Measurements from ENCODE around the gene VAMP5. TPM values are rescaled to one million over a fixed set of nuclear protein-coding genes. Genes with fewer than 3 reads are reported as not detected.
"Not testable (repeated sequence)": the region's sequence is repeated elsewhere in the genome, so short reads cannot be mapped to it uniquely, and the experiment has no call there.

VAMP5 gene
- total RNA-seq, 1 donor from 2014 or later, result 41.0 TPM

DNA sequence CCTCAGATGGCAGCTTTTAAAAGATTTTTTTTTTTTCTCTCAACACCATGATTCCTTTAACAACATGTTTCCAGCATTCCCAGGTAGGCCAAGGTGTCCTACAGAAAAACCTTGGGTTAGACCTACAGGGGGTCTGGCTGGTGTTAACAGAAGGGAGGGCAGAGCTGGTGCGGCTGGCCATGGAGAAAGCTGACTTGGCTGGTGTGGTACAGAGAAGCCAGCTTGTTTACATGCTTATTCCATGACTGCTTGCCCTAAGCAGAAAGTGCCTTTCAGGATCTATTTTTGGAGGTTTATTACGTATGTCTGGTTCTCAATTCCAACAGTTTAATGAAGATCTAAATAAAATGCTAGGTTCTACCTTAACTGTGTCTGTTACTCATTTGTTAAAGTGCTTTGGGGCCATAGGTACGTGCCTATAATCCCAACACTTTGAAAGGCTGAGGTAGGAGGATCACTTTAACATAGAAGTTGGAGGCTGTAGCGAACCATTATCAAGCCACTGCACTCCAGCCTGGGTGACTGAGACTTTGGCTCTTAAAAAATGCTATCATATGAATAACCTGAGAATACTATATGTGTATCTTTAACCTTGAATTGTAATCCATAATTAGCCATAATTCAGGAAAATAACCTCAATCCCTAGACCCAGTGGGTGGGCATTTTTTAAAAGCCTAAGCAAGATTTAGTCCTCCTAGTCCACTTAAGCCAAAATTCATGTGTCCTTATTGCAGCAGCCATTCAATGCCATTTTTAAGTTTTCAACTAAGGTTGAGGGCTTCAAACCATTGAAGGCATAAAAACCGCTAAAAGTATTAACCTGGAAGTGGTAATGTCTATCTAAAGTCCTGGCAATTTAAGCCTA lies 39.1 kb upstream of the VAMP5 start:
- H3K4me3 Mint-ChIP-seq (ENCODE audit: low read depth); intact Hi-C loops (cut with micrococcal nuclease); DNase-seq (ENCODE audit: low spot score); H3K27me3 Mint-ChIP-seq (ENCODE audit: low read depth); H3K27ac Mint-ChIP-seq; H3K9me3 Mint-ChIP-seq: not testable (repeated sequence)
- Mint-ChIP-seq H3K4me1 (ENCODE audit: low read depth) (peaks cover 32% of the 10 kb centered on the region), H3K36me3 (ENCODE audit: low read depth) (peaks cover 82% of the 10 kb centered on the region)

DNA sequence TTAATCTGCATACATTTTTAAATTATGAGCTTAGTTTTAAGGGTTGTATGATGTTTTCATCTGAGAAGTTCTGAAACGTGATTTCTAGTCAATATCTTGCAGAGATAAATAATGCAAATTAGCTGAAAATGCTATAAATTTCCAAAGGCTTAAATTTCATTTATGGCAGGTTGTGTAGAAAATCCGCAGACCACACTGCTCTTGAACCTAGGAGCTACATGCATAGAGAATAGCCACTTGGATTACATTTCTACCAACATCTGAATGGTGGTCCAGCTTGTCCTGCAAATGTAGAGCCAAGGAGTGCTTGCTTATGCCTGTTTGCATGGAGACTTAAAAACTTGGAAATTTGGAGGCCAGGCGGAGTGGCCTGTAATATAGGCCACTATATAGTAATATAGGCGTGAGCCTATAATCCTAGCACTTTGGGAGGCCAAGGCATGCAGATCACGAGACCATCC lies 38.4 kb upstream of the VAMP5 start:
- intact Hi-C loops (cut with micrococcal nuclease), result no loop called here
- no peak overlapping the region for H3K4me3 Mint-ChIP-seq (ENCODE audit: low read depth)
- no peaks in the 10 kb centered on the region for H3K9me3 Mint-ChIP-seq
- peaks cover 29% of the 10 kb centered on the region for H3K4me1 Mint-ChIP-seq (ENCODE audit: low read depth)
- DNase-seq (ENCODE audit: low spot score), result no peak
- H3K36me3 Mint-ChIP-seq (ENCODE audit: low read depth), result peaks cover 81% of the 10 kb centered on the region
- no peak overlapping the region for H3K27ac Mint-ChIP-seq
- H3K27me3 Mint-ChIP-seq (ENCODE audit: low read depth), result no peaks in the 10 kb centered on the region

DNA sequence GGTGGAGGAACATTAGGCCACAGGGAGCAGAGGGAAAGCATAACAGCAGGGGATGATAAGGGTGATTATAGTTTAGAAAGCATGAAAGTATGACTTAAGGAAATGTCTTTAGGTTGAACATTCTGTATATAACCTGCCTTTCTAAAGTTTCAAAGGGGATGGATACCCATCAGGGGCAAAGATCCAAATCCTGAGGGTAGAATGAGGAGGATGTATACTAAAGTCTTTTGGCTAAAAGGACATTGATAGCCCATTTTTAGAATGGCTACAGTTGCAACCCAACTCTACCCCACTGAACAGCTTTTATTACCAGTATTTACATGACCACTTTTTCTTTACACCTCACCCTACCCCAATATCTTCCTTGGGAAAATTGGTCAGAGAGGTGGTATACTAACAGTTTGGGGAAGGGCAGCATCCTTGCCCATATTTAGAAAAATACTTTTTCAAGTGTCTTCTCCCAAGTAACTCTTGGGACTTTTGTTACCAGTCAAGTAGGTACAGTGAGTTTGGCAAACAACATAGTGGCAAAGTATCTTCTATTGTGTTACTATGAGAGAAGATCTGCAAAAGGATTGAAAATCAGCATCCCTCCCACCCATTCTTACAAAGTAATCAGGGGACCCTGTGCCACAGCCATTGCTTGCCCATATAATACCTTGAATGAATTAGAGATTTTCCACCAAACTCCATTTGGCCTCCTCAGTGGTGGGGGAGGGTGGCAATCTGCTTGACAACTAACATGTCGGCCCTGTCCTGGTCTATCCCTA lies 37.0 kb upstream of the VAMP5 start:
- Mint-ChIP-seq H3K36me3 (ENCODE audit: low read depth) (peaks cover 81% of the 10 kb centered on the region), H3K27ac (peak overlapping the region; percentile 69), H3K27me3 (ENCODE audit: low read depth) (no peaks in the 10 kb centered on the region), H3K9me3 (no peaks in the 10 kb centered on the region), H3K4me1 (ENCODE audit: low read depth) (peaks cover 17% of the 10 kb centered on the region), H3K4me3 (ENCODE audit: low read depth) (no peak overlapping the region)
- DNase-seq (ENCODE audit: low spot score), result no peak
- intact Hi-C loops (cut with micrococcal nuclease), result no loop called here

DNA sequence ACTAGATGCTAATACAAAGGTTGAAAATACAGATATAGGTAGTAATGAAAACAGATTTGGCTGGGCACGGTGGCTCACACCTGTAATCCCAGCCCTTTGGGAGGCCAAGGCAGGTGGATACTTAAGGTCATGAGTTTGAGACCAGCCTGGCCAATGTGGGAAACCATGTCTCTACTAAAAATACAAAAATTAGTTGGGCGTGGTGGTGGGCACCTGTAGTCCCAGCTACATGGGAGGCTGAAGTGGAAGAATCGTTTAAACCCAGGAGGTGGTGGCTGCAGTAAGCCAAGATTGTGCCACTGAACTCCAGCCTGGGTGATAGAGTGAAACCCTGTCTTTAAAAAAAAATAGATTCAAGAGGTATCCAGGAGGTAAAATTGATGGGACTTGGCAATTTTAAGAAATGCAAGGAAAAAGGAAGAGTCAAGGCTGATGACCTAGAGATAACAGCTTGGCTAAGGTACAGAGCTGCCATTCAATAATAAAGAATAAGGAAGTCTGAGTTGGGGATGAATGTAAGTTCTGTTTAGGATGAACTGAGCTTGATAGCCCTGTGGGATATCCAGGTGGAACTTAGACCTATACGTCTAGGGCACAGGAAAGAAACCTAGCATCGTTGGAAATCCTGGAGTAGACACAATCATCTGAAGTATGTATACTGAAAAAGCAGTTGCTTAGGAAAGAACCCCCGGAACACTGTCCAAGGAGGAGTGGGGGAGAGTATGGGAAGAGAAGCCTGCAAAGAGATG lies 36.2 kb upstream of the VAMP5 start:
- Mint-ChIP-seq H3K9me3 (no peaks in the 10 kb centered on the region), H3K36me3 (ENCODE audit: low read depth) (peaks cover 81% of the 10 kb centered on the region), H3K4me1 (ENCODE audit: low read depth) (peaks cover 9% of the 10 kb centered on the region), H3K4me3 (ENCODE audit: low read depth) (no peak overlapping the region), H3K27ac (peak overlapping the region; percentile 6), H3K27me3 (ENCODE audit: low read depth) (no peaks in the 10 kb centered on the region)
- intact Hi-C loops (cut with micrococcal nuclease), result no loop called here
- DNase-seq (ENCODE audit: low spot score), result no peak

DNA sequence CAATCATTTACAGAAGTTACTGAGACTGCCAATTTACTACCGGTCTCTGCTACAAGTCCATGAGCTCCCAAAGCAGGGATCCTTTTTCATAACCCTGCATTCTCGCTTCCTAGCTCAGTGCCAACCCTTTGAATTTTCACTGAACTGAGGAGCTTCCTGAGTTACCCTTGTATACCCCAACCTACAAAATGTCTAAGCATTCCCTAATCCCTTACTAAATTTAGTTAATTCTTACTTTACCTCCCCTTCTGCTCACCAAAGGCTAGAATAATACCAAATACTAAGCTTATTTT lies 35.7 kb upstream of the VAMP5 start:
- Mint-ChIP-seq H3K4me3 (ENCODE audit: low read depth) (no peak overlapping the region), H3K27ac (no peak overlapping the region), H3K27me3 (ENCODE audit: low read depth) (no peaks in the 10 kb centered on the region), H3K4me1 (ENCODE audit: low read depth) (peaks cover 6% of the 10 kb centered on the region), H3K36me3 (ENCODE audit: low read depth) (peaks cover 80% of the 10 kb centered on the region), H3K9me3 (no peaks in the 10 kb centered on the region)
- intact Hi-C loops (cut with micrococcal nuclease), result no loop called here
- no peak for DNase-seq (ENCODE audit: low spot score)

DNA sequence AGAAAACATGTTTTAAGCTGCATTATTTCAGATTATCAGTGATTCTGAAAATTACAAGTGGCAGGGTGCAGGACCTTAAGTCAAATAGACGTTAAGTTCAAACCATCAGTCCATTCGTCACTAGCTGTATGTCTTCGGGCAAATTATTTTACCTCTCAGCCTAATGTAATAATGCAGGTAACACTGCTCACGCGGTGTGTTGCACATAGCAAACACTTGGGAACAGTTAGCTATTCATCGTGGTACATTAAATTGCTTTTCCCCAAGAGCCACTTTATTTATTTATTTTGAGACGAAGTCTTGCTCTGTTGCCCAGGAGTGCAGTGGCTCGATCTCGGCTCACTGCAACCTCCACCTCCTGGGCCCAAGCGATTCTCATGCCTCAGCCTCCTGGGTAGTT lies 35.1 kb upstream of the VAMP5 start:
- peaks cover 3% of the 10 kb centered on the region for H3K4me1 Mint-ChIP-seq (ENCODE audit: low read depth)
- no peak overlapping the region for H3K4me3 Mint-ChIP-seq (ENCODE audit: low read depth)
- no peaks in the 10 kb centered on the region for H3K27me3 Mint-ChIP-seq (ENCODE audit: low read depth)
- H3K36me3 Mint-ChIP-seq (ENCODE audit: low read depth), result peaks cover 78% of the 10 kb centered on the region
- intact Hi-C loops (cut with micrococcal nuclease), result no loop called here
- no peak for DNase-seq (ENCODE audit: low spot score)
- no peaks in the 10 kb centered on the region for H3K9me3 Mint-ChIP-seq
- no peak overlapping the region for H3K27ac Mint-ChIP-seq

DNA sequence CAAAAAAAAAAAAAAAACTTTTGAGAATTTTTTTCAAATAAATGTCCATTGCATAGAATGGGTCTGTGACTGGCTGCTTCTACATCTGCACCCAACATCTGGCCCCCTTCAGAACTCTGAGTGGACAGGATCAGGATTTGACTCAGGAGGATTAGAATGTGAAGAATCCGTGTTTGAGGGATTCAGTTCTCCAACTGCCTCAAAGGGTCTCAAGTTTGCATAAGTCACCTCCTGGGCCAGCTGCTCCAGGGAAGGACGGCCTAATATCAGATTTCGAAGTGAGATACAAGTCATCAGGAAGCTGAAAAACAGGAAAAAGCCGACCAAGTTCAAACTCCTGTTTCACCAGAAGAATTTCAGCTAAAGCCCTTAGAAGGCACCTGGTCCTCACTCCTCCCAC lies 34.4 kb upstream of the VAMP5 start:
- Mint-ChIP-seq H3K27ac (no peak overlapping the region), H3K4me3 (ENCODE audit: low read depth) (no peak overlapping the region), H3K4me1 (ENCODE audit: low read depth) (no peaks in the 10 kb centered on the region), H3K9me3 (no peaks in the 10 kb centered on the region), H3K36me3 (ENCODE audit: low read depth) (peaks cover 76% of the 10 kb centered on the region), H3K27me3 (ENCODE audit: low read depth) (no peaks in the 10 kb centered on the region)
- no peak for DNase-seq (ENCODE audit: low spot score)
- intact Hi-C loops (cut with micrococcal nuclease), result no loop called here

DNA sequence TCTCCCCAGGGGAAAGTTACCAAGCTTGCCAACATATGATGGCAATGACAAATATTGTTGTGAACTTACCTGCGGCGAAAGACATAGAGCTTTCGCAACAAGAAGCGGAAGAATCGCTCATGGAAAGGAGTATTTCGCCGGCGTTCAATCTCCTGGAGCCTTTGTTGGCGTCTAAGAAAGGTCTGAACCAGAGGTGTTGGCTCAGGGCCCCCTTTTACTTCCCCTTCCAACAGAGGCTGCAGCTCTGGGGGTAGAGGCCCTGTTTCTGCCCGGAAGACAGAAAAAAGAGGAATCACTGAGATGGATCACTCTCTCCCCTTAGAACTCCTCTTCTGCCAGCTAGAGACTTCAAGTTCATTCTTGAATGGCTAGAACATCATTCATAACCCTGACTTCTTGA lies 33.7 kb upstream of the VAMP5 start:
- Mint-ChIP-seq H3K27ac (no peak overlapping the region), H3K27me3 (ENCODE audit: low read depth) (no peaks in the 10 kb centered on the region), H3K4me3 (ENCODE audit: low read depth) (no peak overlapping the region), H3K36me3 (ENCODE audit: low read depth) (peaks cover 77% of the 10 kb centered on the region), H3K9me3 (no peaks in the 10 kb centered on the region), H3K4me1 (ENCODE audit: low read depth) (peaks cover 3% of the 10 kb centered on the region)
- intact Hi-C loops (cut with micrococcal nuclease), result no loop called here
- no peak for DNase-seq (ENCODE audit: low spot score)

DNA sequence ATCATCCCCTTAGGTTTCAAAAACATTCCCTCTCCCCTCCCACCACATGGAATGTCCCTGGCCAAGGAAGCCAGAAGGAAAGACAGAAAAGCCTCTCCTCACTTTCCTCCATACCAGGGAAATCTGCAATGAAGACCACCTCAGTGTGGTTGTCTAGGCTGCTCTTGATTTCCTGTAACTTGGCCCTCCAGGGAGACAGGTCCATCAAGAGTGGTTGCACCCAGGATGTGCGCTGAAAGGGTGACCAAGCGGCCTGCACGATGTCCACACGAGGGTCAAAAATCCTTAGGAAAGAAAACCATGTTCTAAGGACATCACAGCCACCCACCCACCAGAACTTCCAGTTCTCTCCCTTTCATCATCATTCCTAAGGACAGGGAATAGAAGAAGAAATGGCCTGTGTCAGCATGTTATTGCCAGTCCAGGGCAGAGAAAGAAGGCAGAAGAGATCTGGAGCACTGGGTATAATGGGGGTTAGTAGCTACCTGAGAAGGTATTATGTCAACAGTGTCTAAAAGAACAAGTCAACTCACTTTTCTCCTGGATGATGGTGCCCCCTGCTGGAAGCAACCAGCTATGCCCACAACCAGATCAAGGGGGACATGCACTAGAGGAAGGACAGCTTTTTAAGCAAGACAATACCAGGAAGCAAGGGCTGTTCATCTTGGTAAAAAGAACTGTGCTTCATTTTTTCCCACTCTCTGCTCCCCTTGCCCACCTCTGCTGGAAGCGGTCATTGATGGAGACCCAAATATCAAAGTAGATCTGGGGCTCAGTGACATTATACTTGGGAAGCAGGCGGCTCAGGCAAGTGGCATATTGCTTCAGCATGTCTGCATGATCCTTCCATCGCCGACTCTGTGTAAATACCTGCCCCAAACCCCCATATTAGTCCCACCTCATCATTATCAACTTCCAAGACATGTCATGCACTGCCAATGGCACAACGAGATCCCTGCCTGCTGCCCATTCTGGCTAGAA lies 32.2 kb upstream of the VAMP5 start:
- H3K27ac Mint-ChIP-seq, result no peak overlapping the region
- H3K4me3 Mint-ChIP-seq (ENCODE audit: low read depth), result no peak overlapping the region
- intact Hi-C loops (cut with micrococcal nuclease), result loop anchor here (1.0 kb wide), 2 partner anchors 132 to 161 kb away; no protein-coding TSS in a partner anchor
- H3K36me3 Mint-ChIP-seq (ENCODE audit: low read depth), result peaks cover 80% of the 10 kb centered on the region
- DNase-seq (ENCODE audit: low spot score), result peak; percentile 80
- H3K9me3 Mint-ChIP-seq, result no peaks in the 10 kb centered on the region
- no peaks in the 10 kb centered on the region for H3K27me3 Mint-ChIP-seq (ENCODE audit: low read depth)
- H3K4me1 Mint-ChIP-seq (ENCODE audit: low read depth), result peaks cover 3% of the 10 kb centered on the region

DNA sequence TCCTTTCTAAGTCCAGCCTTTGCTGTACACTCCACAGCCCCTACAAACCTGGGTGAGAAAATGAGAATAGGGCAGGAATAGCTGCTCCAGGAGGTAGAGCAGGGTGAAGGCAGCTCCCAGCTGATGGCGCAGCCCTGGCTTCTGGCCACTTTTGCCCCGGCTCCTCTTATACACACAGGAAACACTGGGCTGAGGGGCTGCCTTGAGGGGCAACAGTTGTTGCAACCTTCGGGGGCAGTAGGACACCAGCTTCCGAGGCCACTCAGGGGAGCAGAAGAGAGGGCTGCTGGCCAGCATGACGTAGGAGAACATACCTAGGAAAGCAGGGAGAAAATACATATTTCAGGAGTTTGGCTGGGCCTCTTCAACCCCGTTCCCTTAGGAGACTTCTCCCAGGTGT lies 31.0 kb upstream of the VAMP5 start:
- no peak overlapping the region for H3K27ac Mint-ChIP-seq
- H3K4me1 Mint-ChIP-seq (ENCODE audit: low read depth), result peaks cover 4% of the 10 kb centered on the region
- DNase-seq (ENCODE audit: low spot score), result no peak
- H3K27me3 Mint-ChIP-seq (ENCODE audit: low read depth), result no peaks in the 10 kb centered on the region
- peaks cover 77% of the 10 kb centered on the region for H3K36me3 Mint-ChIP-seq (ENCODE audit: low read depth)
- H3K4me3 Mint-ChIP-seq (ENCODE audit: low read depth), result no peak overlapping the region
- no peaks in the 10 kb centered on the region for H3K9me3 Mint-ChIP-seq
- intact Hi-C loops (cut with micrococcal nuclease), result no loop called here

DNA sequence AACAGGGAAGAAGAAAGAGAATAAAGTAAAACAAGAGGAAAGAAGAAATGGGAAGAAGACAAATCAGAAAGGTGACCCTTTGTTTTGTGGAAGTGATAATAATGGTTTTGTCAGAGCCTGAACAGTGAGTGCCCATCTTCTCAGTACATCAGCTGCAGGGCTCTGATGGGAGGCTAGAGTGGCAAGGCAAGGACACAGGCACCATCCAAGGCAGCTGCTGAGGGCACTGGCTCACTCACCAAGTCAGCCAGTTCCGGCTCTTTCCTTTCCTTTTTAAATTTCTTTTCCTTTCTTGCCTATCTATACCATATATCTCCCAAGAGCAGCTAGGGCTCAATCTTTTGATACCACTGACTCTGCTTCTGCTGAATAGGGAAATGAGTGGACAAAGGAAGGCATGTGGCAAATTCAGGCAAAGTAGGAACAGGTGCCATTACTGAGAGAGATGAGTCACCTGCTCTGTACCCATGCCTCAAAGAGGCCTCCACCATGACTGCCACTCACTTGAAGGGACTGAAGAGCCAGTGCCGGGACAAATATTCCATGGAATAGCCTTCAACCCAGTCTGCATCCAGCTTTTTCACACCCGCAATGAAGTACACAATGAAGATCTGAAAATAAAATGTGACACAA lies 29.1 kb upstream of the VAMP5 start:
- no peaks in the 10 kb centered on the region for H3K27me3 Mint-ChIP-seq (ENCODE audit: low read depth)
- H3K36me3 Mint-ChIP-seq (ENCODE audit: low read depth), result peaks cover 70% of the 10 kb centered on the region
- intact Hi-C loops (cut with micrococcal nuclease), result no loop called here
- DNase-seq (ENCODE audit: low spot score), result no peak
- no peaks in the 10 kb centered on the region for H3K9me3 Mint-ChIP-seq
- H3K27ac Mint-ChIP-seq, result no peak overlapping the region
- H3K4me3 Mint-ChIP-seq (ENCODE audit: low read depth), result no peak overlapping the region
- H3K4me1 Mint-ChIP-seq (ENCODE audit: low read depth), result peaks cover 13% of the 10 kb centered on the region

DNA sequence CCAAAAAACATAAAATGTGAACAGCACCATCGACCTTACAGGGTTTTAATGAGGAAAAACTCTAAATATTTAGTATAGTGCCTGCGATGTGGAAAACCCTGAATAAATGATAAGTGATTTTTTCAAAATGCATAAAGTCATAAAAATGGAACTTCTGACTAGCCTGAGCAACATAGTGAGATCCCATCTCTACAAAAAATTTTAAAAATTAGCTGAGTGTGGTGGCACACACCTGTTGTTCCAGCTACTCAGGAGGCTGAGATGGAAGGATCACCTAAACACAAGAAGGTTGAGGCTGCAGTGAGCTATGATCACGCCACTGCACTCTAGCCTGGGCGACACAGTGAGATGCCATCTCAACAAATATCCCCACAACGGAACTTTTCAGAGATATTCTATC lies 27.1 kb upstream of the VAMP5 start:
- peaks cover 51% of the 10 kb centered on the region for H3K36me3 Mint-ChIP-seq (ENCODE audit: low read depth)
- no peak overlapping the region for H3K27ac Mint-ChIP-seq
- no peaks in the 10 kb centered on the region for H3K9me3 Mint-ChIP-seq
- intact Hi-C loops (cut with micrococcal nuclease), result no loop called here
- DNase-seq (ENCODE audit: low spot score), result no peak
- H3K4me1 Mint-ChIP-seq (ENCODE audit: low read depth), result peaks cover 19% of the 10 kb centered on the region
- no peak overlapping the region for H3K4me3 Mint-ChIP-seq (ENCODE audit: low read depth)
- no peaks in the 10 kb centered on the region for H3K27me3 Mint-ChIP-seq (ENCODE audit: low read depth)

Measured in activated T-helper 2 cell treated with anti-CD3 and anti-CD28 coated beads, Interferon-gamma antibody, Interleukin-2, Interleukin-4, amounts not matched to agents 10 μg/mL and 5 μg/mL and 100 μg/mL, durations not matched to agents 14 hours and 24 hours and 36 hours (primary cell).